Endothelial cell of umbilical vein (primary cell): Measurements from ENCODE around the gene ESYT2. TPM values are rescaled to one million over a fixed set of nuclear protein-coding genes. Genes with fewer than 3 reads are reported as not detected.

Source experiments
- BruUV-seq: library from RNA; stranded (reverse); fragments of 400-500 nt; replicated peaks from 2 replicates; lab custom pipeline; 2021; lab: Mats Ljungman, UMichigan
- CTCF ChIA-PET: fragments of 300-600, 350-600 bp; sonication (Branson Sonifier 250); formaldehyde crosslinking; loops from one replicate; lab custom pipeline; 2021; ENCODE audit warnings: antibody characterized with exemption, inconsistent platforms; lab: Charles Lee
- POLR2A ChIA-PET: fragments of 300-600, 350-600 bp; sonication (Branson Sonifier 250); formaldehyde crosslinking; loops from one replicate; lab custom pipeline; 2021; ENCODE audit warnings: antibody characterized with exemption, inconsistent platforms; lab: Charles Lee
- DNase-seq: peaks from one replicate; pipeline ENCODE4 v3.0.0-alpha.2; 2011; ENCODE audit warnings: low read depth, low spot score
- FAIRE-seq: peaks from 2 replicates; lab custom pipeline; 2011; peaks lifted over from hg19 to GRCh38; lab: Jason Lieb, UNC
- H2AFZ ChIP-seq: 2 replicates; pipeline ENCODE4 v1.6.0; 2012; ENCODE audit warnings: low read depth, low read length, control low read depth, inconsistent platforms
- H3K27ac ChIP-seq: 2 replicates; pipeline ENCODE4 v1.5.1; 2011; ENCODE audit warnings: low read depth, mild to moderate bottlenecking, control low read depth, low read length, moderate library complexity; ENCODE audit not compliant: insufficient read depth
- H3K27me3 ChIP-seq, 2 experiments: 2 replicates each; pipeline versions ENCODE4 v1.6.0 to v1.6.1; 2011; ENCODE audit warnings: low read length in 2 of 2, mixed read lengths in 1 of 2; ENCODE audit not compliant: control insufficient read depth in 2 of 2, insufficient read depth in 2 of 2
- H3K36me3 ChIP-seq, 2 experiments: 2 replicates in 1 of 2; 3 replicates in 1 of 2; pipeline ENCODE4 v1.5.1; 2011; ENCODE audit warnings: low read length in 2 of 2, mild to moderate bottlenecking in 1 of 2, moderate library complexity in 1 of 2; ENCODE audit not compliant: control insufficient read depth in 2 of 2, insufficient read depth in 2 of 2; ENCODE audit errors: extremely low read depth in 1 of 2
- H3K4me1 ChIP-seq: 3 replicates; pipeline ENCODE4 v1.5.1; 2011; ENCODE audit warnings: mild to moderate bottlenecking, low read length; ENCODE audit not compliant: control insufficient read depth, insufficient read depth; ENCODE audit errors: extremely low read depth
- H3K4me2 ChIP-seq: 2 replicates; pipeline ENCODE4 v1.6.1; 2011; ENCODE audit warnings: low read length, control low read depth, mixed read lengths; ENCODE audit not compliant: insufficient read depth
- H3K4me3 ChIP-seq, 3 experiments: fragments of 200-600 bp in 1 of 3; sonication (generic), shearing (Covaris generic) in 1 of 3; replicated peaks in 1 of 3; 2 replicates each; pipeline ENCODE4 v1.5.1; 2011 to 2016; ENCODE audit warnings: control low read depth in 3 of 3, low read length in 3 of 3, mild to moderate bottlenecking in 2 of 3, inconsistent platforms in 1 of 3, low read depth in 1 of 3, moderate library complexity in 1 of 3; ENCODE audit not compliant: insufficient read depth in 1 of 3
- H3K79me2 ChIP-seq: 2 replicates; pipeline ENCODE4 v1.6.0; 2012; ENCODE audit warnings: low read length, inconsistent platforms; ENCODE audit not compliant: control insufficient read depth, insufficient read depth
- H3K9ac ChIP-seq: replicated peaks from 2 replicates; pipeline ENCODE3; 2011; ENCODE audit warnings: low read length, control low read depth; ENCODE audit not compliant: insufficient read depth; ENCODE audit errors: extremely low read depth
- H3K9me1 ChIP-seq: replicated peaks from 3 replicates; pipeline ENCODE4 v1.6.0; 2011; ENCODE audit warnings: mild to moderate bottlenecking, low read length; ENCODE audit not compliant: control insufficient read depth, insufficient read depth; ENCODE audit errors: extremely low read depth
- H3K9me3 ChIP-seq: replicated peaks from 2 replicates; pipeline ENCODE4 v1.5.1; 2012; ENCODE audit warnings: low read length, inconsistent platforms; ENCODE audit not compliant: control insufficient read depth, insufficient read depth
- H4K20me1 ChIP-seq: replicated peaks from 2 replicates; pipeline ENCODE3; 2011; ENCODE audit warnings: mild to moderate bottlenecking, low read length; ENCODE audit not compliant: control insufficient read depth, insufficient read depth; ENCODE audit errors: extremely low read depth
- CTCF ChIP-seq, 2 donors: IDR thresholded peaks; 1 replicate in 1 of 2; 2 replicates in 1 of 2; pipeline ENCODE4 v1.5.1; 2011; ENCODE audit warnings: low read length in 2 of 2, mild to moderate bottlenecking in 2 of 2, moderate library complexity in 2 of 2, control low read depth in 1 of 2, inconsistent platforms in 1 of 2, low read depth in 1 of 2; ENCODE audit not compliant: insufficient read depth in 1 of 2; ENCODE audit errors: extremely low read depth in 1 of 2
- EZH2 ChIP-seq: IDR thresholded peaks from 2 replicates; pipeline ENCODE4 v1.6.1; 2012; ENCODE audit warnings: borderline replicate concordance, low read depth, mild to moderate bottlenecking, moderate library complexity, low read length, inconsistent platforms; ENCODE audit not compliant: severe bottlenecking
- FOS ChIP-seq: IDR thresholded peaks from 2 replicates; pipeline ENCODE4 v1.6.1; 2011; ENCODE audit warnings: mild to moderate bottlenecking, low read length, moderate library complexity, borderline replicate concordance; ENCODE audit not compliant: insufficient read depth
- GATA2 ChIP-seq: IDR thresholded peaks from 2 replicates; pipeline ENCODE4 v1.7.0; 2011; ENCODE audit warnings: low read depth, mild to moderate bottlenecking, moderate library complexity, mixed read lengths, low read length; ENCODE audit not compliant: insufficient read length, insufficient read depth
- JUN ChIP-seq: IDR thresholded peaks from 2 replicates; pipeline ENCODE4 v1.6.1; 2011; ENCODE audit warnings: borderline replicate concordance, low read depth; ENCODE audit not compliant: insufficient read length, insufficient read depth
- MAX ChIP-seq: IDR thresholded peaks from 2 replicates; pipeline ENCODE4 v1.6.1; 2011; ENCODE audit not compliant: insufficient read depth, insufficient read length
- MYC ChIP-seq: IDR thresholded peaks from one replicate; pipeline ENCODE4 v1.6.1; 2011; ENCODE audit warnings: mild to moderate bottlenecking, low read depth, low read length
- POLR2A ChIP-seq: IDR thresholded peaks from 2 replicates; pipeline ENCODE4 v1.6.1; 2012; ENCODE audit warnings: low read depth, mild to moderate bottlenecking, control low read depth, low read length
- POLR2AphosphoS5 ChIP-seq: IDR thresholded peaks from 2 replicates; pipeline ENCODE4 v1.6.1; 2012; ENCODE audit warnings: low read depth, mild to moderate bottlenecking, control low read depth, low read length, moderate library complexity; ENCODE audit not compliant: insufficient read depth
- dilution Hi-C: fragments of 300-500 bp; cut with MboI; formaldehyde crosslinking; loops from one replicate; pipeline ENCODE4 v1.15.0; 2019; ENCODE audit warnings: low sequenced_read_pairs; ENCODE audit not compliant: extremely low pct_ligation_motif_present
- intact Hi-C: fragments of 100-400 bp; cut with micrococcal nuclease; formaldehyde crosslinking; loops from one replicate; pipeline ENCODE4 v1.10.0; 2022
- polyA plus RNA-seq, 4 experiments: library from polyadenylated mRNA; depleted of rRNA in 3 of 4; stranded (reverse) in 3 of 4; unstranded in 1 of 4; fragments of >200 nt; gene quantifications; 2 replicates each; pipeline versions ENCODE4 v1.2.1 to v1.2.3, GENCODE V29; 2011 to 2012; ENCODE audit warnings: missing spikeins in 1 of 4
- total RNA-seq: library from RNA; stranded (reverse); gene quantifications from 2 replicates; pipeline ENCODE4 v1.2.3, GENCODE V29; 2021

The ESYT2 gene
- total and polyA plus RNA-seq, 2 donors (not counting 3 experiments of a cell fraction or from before 2014, with no cell fraction given) = 18.8 to 46.6 TPM

- no peaks in the 10 kb centered on the region for H3K4me1 ChIP-seq
- DNase-seq (no peak), FAIRE-seq (no peak)
- no peaks in the 10 kb centered on the region for H3K9me3 ChIP-seq
- H3K27me3 ChIP-seq = no peaks in the 10 kb centered on the region
- H3K9ac ChIP-seq = no peak overlapping the region
- no peak overlapping the region for H2AFZ ChIP-seq
- no peaks in the 10 kb centered on the region for H4K20me1 ChIP-seq
- peaks cover 5 to 22% of the 10 kb centered on the region in 2 experiments for H3K36me3 ChIP-seq
- dilution Hi-C loops (no loop called here), intact Hi-C loops (no loop called here)
- ChIA-PET POLR2A (no interaction called here), CTCF (interaction anchor here (1.4 kb wide), 1 partner anchor 13 kb away, joined by 3 read pairs; no protein-coding TSS in a partner anchor)
- H3K27ac ChIP-seq = no peak overlapping the region
- no peaks in the 10 kb centered on the region for H3K79me2 ChIP-seq
- H3K4me3 ChIP-seq = no peak overlapping the region
- TF ChIP-seq CTCF (IDR thresholded peaks at IDR 0.05; ENCODE audit: extremely low read depth in 1 of 2, insufficient read depth in 1 of 2, low read depth in 1 of 2, low read length in 2 of 2) (no peak), POLR2AphosphoS5 (no peak), MYC (no peak), FOS (no peak), MAX (no peak), EZH2 (no peak), POLR2A (no peak), JUN (no peak), GATA2 (no peak)
- H3K9me1 ChIP-seq = no peaks in the 10 kb centered on the region
- H3K4me2 ChIP-seq = no peak overlapping the region
- BruUV-seq = no TSS peak
Measured at GRCh38 chr7:158763454-158764033, 65.8 kb downstream of the ESYT2 start.
